NCI-H345 (cell line): ENCODE measurements around the gene TSSK6.

Experiments
- DNase-seq: peaks from one replicate; lab custom pipeline; 2025; lab: John Stamatoyannopoulos, UW

TSSK6 gene

GRCh38 chr19:19505669-19506326 lies 9.6 kb downstream of the TSSK6 start:
- no peak for DNase-seq

GRCh38 chr19:19504754-19505668 lies 10.3 kb downstream of the TSSK6 start:
- DNase-seq: no peak

- DNase-seq: no peak
These were observed 12.3 kb downstream of the TSSK6 start for GRCh38 chr19:19502808-19503602.

GRCh38 chr19:19502281-19502680 lies 13.1 kb downstream of the TSSK6 start:
- no peak for DNase-seq

- no peak for DNase-seq
These were observed 13.6 kb downstream of the TSSK6 start for GRCh38 chr19:19501798-19502197.

GRCh38 chr19:19500975-19501644 lies 14.2 kb downstream of the TSSK6 start:
- DNase-seq: no peak

DNA sequence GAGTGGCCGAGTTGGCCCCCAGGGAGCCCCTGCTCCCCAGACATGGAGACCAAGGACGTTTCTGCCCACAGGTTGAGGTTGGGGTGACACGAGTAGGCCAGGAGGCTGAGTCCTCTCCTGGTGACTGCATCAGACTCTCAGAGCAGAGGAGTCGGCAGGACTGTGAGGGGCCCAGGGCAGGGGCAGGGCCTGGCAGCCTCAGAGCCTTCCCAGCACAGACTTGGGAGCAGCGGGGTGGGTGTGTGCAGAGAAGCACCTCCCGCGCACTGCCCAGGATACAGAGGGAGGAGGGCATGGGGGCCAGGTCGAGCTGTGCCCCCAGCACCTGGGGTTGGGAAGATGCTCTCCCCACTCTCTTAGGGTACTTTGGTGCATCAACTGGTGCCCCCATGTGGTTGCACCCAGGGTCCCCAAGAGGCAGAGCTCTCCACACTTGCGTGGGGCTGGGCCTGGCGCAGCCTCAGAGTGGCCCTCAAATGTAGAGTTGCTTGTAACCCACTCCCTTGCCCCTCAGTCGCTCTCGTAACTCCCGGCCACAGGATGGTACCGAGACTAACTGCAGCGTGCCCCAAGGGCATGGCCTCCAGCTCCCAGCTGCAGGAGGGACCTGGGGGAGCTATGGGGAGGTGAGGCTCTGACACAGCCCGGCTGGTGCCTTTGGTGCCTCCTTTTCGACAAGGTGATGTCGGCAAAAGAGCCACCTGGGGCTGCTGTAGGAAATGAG lies 15.9 kb downstream of the TSSK6 start:
- DNase-seq: no peak

GRCh38 chr19:19498255-19498991 lies 16.9 kb downstream of the TSSK6 start:
- DNase-seq: no peak

- DNase-seq: no peak
These were observed 19.4 kb downstream of the TSSK6 start for GRCh38 chr19:19495614-19496603.

DNA sequence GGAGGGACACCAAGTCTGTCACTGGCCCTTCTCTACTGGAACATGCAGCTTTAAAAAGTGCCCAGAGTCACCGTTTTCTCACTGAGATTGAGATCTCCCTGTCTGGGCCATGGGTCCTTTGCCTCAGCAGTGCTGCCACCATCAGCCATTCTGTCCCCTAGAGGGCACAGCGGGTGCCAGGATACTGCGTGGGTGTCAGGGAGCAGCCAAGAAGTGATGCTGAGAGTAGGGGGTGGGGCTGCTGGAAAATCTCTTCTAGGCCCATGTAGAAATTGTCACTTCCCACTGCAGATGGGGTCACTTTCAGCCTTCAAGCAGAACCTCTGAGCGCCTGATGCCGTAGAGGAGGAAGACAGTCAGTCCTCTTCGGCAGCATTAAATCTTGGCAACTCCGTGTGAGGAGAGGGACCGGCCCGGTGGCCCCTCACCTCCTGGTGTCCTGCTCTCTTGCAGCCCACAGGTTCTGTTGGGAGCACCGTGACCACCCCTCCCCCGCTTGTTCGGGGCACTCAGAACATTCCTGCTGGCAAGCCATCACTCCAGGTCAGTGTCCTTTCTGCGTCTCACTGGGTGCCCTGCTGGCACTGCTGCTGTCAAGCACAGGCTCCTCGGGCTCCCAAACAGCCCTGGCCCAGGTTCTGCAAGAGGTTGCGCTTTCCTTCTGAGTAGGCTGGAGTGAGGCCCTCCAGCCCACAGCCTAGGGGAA lies 21.4 kb downstream of the TSSK6 start:
- no peak for DNase-seq

DNA sequence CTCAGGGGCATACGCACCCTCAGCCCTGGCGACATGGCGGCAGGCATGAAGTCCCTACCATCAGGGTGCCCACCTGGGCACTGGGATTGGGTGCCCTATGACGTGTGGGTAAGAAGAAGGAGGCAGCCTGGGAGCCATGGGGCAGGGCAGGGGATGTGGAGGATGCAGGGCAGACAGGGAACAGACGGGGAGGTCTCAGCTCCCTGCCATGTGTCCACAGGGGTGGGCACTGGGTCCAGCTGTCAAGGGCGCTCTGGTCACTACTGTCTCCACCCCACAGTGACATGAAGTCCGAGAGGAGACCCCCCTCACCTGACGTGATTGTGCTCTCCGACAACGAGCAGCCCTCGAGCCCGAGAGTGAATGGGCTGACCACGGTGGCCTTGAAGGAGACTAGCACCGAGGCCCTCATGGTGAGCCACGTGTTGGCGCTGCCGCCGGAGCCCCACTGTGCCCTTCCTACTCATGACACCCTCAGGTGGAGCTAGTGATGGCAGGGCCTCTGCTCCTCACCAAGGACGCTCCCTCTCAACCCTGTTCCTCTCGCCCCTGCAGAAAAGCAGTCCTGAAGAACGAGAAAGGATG lies 23.2 kb downstream of the TSSK6 start:
- no peak for DNase-seq

DNA sequence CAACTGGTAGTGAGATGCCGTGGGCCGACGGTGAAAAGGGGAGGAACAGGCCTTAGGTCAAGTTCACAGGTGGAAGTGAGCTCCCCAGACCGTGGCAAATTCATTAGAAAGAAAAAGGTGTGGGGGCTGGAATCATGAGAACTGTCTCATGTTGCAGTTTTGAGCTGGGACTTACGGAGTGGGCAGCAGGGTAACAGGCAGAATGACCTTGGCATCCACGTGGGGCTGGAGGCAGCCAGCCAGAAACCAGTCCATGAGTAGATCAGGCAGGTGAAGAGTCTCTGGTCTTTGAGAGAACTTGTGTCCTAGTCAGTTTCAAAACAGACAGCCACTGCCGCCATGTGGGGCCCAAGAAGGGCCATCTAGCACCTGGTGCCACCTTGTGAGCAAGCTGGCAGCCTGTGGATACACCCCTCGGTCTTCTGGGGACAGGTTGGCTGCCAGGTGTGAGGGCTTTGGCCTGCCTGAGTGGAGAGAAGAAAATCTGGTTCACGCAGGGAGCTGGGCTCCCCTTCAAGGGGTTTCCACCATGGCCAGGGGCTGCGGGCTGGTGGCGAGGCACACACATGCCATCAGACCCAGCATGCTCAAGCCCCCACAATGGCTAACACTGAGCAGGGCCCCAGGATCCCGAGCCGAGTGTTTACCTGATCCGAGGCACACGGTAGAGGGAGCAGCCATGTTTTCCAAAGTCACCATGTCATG lies 23.9 kb downstream of the TSSK6 start:
- DNase-seq: no peak

DNA sequence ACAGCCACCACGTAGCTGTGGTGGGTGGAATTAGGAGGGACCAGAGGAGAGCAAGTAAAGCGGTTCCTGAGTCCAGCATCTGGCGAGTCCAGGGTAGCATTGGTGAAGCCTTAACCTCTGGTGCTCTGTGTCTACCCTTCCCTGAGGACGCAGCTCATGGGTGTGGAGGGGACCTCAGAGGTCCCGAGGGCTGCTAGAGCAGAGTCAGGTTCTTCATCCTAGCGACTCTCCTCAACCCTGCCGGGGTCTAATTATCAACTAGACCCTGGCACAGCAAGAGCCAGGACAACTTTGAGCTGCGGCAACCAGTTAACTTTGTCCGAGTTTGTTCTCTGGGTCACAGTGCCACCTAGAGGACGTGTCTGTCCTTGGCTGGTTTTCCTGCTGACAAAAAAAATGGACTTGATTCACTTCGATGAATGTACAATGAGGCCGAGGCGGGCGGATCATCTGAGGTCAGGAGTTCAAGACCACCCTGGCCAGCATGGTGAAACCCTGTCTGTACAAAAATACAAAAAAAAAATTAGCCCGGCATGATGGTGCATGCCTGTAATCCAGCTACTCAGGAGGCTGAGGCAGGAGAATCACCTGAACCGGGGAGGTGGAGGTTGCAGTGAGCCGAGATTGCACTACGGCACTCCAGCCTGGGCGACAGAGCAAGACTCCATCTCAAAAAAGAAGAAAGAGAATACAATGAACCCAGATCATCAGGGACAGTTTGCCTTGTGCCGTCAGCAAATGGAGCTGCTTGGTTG lies 25.0 kb downstream of the TSSK6 start:
- DNase-seq: peak; percentile 55

- DNase-seq: no peak
These were observed 25.5 kb downstream of the TSSK6 start for GRCh38 chr19:19489804-19490204.

- peak; percentile 74 for DNase-seq
These were observed 26.3 kb downstream of the TSSK6 start for GRCh38 chr19:19488875-19489690.
